SU-DHL-6 (cell line): ENCODE results near the gene ADGRG1.

Source experiments
- H2AFZ ChIP-seq: fragments of 200-600 bp; sonication (generic); 2 replicates; pipeline ENCODE4 v1.6.1; 2014; ENCODE audit warnings: low read depth, mild to moderate bottlenecking, moderate library complexity, mixed read lengths, antibody characterized with exemption, low read length; ENCODE audit not compliant: severe bottlenecking
- H3F3A ChIP-seq: fragments of 200-600 bp; shearing (Covaris generic); 2 replicates; pipeline ENCODE4 v1.6.0; 2016; ENCODE audit warnings: antibody characterized with exemption, mild to moderate bottlenecking; ENCODE audit not compliant: insufficient read depth
- H3K27ac ChIP-seq: fragments of 200-600 bp; sonication (generic); 2 replicates; pipeline ENCODE4 v1.5.1; 2016; ENCODE audit warnings: low read depth, mild to moderate bottlenecking, low read length, moderate library complexity, mixed read lengths
- H3K27me3 ChIP-seq: fragments of 200-600 bp; sonication (generic), shearing (Covaris generic); 2 replicates; pipeline ENCODE4 v1.6.0; 2014; ENCODE audit warnings: mild to moderate bottlenecking, low read length
- H3K36me3 ChIP-seq: fragments of 200-600 bp; sonication (generic); 2 replicates; pipeline ENCODE4 v1.6.1; 2014; ENCODE audit warnings: mild to moderate bottlenecking, low read length, mixed read lengths
- H3K4me2 ChIP-seq: fragments of 300-600, 200-600 bp; shearing (Covaris generic), sonication (generic); 2 replicates; pipeline ENCODE4 v1.6.0; 2014; ENCODE audit warnings: low read length, low read depth, mild to moderate bottlenecking; ENCODE audit not compliant: poor library complexity, severe bottlenecking
- H3K4me3 ChIP-seq: fragments of 200-600 bp; sonication (generic); 2 replicates; pipeline ENCODE4 v1.5.1; 2014; ENCODE audit warnings: antibody characterized with exemption, low read length, mild to moderate bottlenecking, mixed read lengths; ENCODE audit not compliant: insufficient read depth, poor library complexity, severe bottlenecking
- H3K79me2 ChIP-seq: fragments of 200-600 bp; sonication (generic); 2 replicates; pipeline ENCODE4 v1.6.1; 2014; ENCODE audit warnings: mild to moderate bottlenecking, low read length, moderate library complexity; ENCODE audit not compliant: insufficient read depth
- H3K9ac ChIP-seq: fragments of 200-600 bp; sonication (generic); 2 replicates; pipeline ENCODE4 v1.7.0; 2014; ENCODE audit warnings: mild to moderate bottlenecking, low read length
- H3K9me2 ChIP-seq: fragments of 200-600 bp; sonication (generic); replicated peaks from 2 replicates; pipeline ENCODE4 v1.6.1; 2014; ENCODE audit warnings: low read length; ENCODE audit not compliant: insufficient read depth
- H3K9me3 ChIP-seq: fragments of 200-600 bp; sonication (generic); 2 replicates; pipeline ENCODE4 v1.6.1; 2014; ENCODE audit warnings: low read length, mixed read lengths; ENCODE audit not compliant: insufficient read depth
- H4K20me1 ChIP-seq: fragments of 200-600 bp; sonication (generic); 2 replicates; pipeline ENCODE4 v1.6.1; 2014; ENCODE audit warnings: low read depth, mild to moderate bottlenecking, antibody characterized with exemption, low read length, moderate library complexity, mixed read lengths
- EZH2phosphoT487 ChIP-seq: fragments of 200-600 bp; sonication (generic), shearing (Covaris generic); conservative IDR thresholded peaks from 2 replicates; pipeline ENCODE4 v1.6.1; 2018; ENCODE audit warnings: mild to moderate bottlenecking, antibody characterized with exemption, low read length, moderate library complexity, mixed read lengths
- TF ChIP-seq, protein P1 (sequence below): fragments of 200-600 bp; sonication (generic); IDR thresholded peaks from one replicate; pipeline ENCODE4 v1.5.1; 2017; ENCODE audit warnings: antibody characterized with exemption, mild to moderate bottlenecking, low read length, moderate library complexity; ENCODE audit not compliant: insufficient read depth, poor library complexity, severe bottlenecking

The ADGRG1 gene

DNA sequence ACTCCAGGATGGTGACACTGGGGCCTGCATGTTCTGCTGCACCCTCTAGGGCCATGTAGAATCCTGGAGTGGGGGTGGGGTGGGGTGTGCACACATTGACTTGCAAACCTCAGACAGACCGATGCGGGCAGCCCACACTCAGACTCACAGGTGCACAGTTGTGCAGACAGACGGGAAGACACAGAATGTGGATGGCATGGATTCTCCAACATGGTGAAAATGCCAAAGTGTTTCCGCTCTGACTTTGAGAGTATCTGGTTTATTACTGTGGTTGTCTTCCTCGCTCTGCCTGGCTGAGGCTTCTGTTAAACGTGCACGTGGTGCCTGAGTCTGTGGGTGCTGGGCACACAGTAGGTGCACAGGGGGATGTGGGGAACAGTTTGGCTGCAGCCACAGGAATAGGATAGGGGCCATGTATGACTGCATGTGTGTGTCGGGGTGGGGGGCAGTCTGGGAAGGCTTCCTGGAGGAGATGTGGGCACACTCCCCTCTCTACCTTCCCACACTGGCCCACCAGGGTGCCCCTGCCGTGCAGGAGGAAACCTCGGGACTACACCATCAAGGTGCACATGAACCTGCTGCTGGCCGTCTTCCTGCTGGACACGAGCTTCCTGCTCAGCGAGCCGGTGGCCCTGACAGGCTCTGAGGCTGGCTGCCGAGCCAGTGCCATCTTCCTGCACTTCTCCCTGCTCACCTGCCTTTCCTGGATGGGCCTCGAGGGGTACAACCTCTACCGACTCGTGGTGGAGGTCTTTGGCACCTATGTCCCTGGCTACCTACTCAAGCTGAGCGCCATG lies 30.6 kb downstream of the ADGRG1 start:
- Histone ChIP-seq H3K4me2 (no peak overlapping the region), H3K79me2 (no peaks in the 10 kb centered on the region), H4K20me1 (no peaks in the 10 kb centered on the region), H3K27ac (no peak overlapping the region), H2AFZ (no peak overlapping the region), H3K36me3 (no peaks in the 10 kb centered on the region), H3K9me2 (no peaks in the 10 kb centered on the region), H3K9me3 (no peaks in the 10 kb centered on the region), H3K27me3 (no peaks in the 10 kb centered on the region), H3K9ac (no peak overlapping the region), H3F3A (no peaks in the 10 kb centered on the region), H3K4me3 (no peak overlapping the region)
- TF ChIP-seq, protein P1, sequence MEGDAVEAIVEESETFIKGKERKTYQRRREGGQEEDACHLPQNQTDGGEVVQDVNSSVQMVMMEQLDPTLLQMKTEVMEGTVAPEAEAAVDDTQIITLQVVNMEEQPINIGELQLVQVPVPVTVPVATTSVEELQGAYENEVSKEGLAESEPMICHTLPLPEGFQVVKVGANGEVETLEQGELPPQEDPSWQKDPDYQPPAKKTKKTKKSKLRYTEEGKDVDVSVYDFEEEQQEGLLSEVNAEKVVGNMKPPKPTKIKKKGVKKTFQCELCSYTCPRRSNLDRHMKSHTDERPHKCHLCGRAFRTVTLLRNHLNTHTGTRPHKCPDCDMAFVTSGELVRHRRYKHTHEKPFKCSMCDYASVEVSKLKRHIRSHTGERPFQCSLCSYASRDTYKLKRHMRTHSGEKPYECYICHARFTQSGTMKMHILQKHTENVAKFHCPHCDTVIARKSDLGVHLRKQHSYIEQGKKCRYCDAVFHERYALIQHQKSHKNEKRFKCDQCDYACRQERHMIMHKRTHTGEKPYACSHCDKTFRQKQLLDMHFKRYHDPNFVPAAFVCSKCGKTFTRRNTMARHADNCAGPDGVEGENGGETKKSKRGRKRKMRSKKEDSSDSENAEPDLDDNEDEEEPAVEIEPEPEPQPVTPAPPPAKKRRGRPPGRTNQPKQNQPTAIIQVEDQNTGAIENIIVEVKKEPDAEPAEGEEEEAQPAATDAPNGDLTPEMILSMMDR = no peak

DNA sequence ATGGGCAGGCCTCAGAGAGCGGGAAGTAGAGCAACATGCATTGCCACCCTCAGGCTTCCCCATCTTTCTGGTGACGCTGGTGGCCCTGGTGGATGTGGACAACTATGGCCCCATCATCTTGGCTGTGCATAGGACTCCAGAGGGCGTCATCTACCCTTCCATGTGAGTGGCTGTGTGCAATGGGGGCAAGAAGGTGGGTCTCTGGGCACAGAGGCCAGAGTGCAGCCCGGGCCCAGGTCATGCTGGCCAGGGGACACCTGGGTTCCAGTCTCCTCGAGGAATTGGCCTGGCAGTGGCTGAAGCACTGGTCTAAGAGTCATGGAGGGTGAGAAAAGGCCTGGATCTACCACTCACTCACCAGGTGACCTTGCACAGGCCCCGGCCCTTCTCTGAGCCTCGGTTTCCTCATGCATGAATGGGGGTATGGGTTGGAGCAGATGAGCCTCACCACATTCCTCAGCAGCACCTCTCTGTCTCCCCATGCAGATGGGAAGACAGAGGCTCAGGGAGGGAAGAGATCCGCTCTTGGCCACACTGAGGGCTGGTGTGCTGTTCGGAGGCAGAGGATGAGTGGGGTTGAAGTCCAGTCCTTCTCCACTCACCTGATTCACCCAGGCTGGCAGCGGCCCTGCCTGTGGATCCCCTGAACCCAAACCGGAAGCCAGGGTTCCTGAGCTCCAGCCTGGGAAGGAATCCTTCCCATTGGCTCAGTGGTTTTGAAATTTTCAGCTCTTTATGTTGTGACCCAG lies 32.5 kb downstream of the ADGRG1 start:
- no peaks in the 10 kb centered on the region for H3K9me2 ChIP-seq
- H3K9ac ChIP-seq = no peak overlapping the region
- H3K79me2 ChIP-seq = no peaks in the 10 kb centered on the region
- H4K20me1 ChIP-seq = no peaks in the 10 kb centered on the region
- no peak overlapping the region for H3K4me2 ChIP-seq
- H3K27ac ChIP-seq = no peak overlapping the region
- no peaks in the 10 kb centered on the region for H3K9me3 ChIP-seq
- H2AFZ ChIP-seq = no peak overlapping the region
- no peaks in the 10 kb centered on the region for H3K27me3 ChIP-seq
- H3K36me3 ChIP-seq = no peaks in the 10 kb centered on the region
- H3F3A ChIP-seq = no peaks in the 10 kb centered on the region
- no peak overlapping the region for H3K4me3 ChIP-seq
- TF ChIP-seq, protein P1 = no peak
- no peak for TF ChIP-seq EZH2phosphoT487

DNA sequence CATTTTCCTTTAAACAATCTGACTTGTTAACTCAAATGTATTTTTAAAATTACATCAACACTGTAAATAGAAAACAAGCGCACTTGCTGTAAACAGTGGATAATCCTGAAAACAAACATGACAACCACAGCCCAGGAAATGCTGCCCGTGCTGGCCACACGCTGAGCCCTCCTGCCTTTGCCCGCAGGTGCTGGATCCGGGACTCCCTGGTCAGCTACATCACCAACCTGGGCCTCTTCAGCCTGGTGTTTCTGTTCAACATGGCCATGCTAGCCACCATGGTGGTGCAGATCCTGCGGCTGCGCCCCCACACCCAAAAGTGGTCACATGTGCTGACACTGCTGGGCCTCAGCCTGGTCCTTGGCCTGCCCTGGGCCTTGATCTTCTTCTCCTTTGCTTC lies 33.1 kb downstream of the ADGRG1 start:
- TF ChIP-seq EZH2phosphoT487 = no peak
- TF ChIP-seq, protein P1 = no peak
- Histone ChIP-seq H3K36me3 (no peaks in the 10 kb centered on the region), H3K9me3 (no peaks in the 10 kb centered on the region), H3K9ac (no peak overlapping the region), H2AFZ (no peak overlapping the region), H3K4me3 (no peak overlapping the region), H4K20me1 (no peaks in the 10 kb centered on the region), H3K4me2 (no peak overlapping the region), H3K27me3 (no peaks in the 10 kb centered on the region), H3F3A (no peaks in the 10 kb centered on the region), H3K79me2 (no peaks in the 10 kb centered on the region), H3K27ac (no peak overlapping the region), H3K9me2 (no peaks in the 10 kb centered on the region)
